ENCODE results near the gene SCO2. TPM values are rescaled to one million over a fixed set of nuclear protein-coding genes. Genes with fewer than 3 reads are reported as not detected.

The SCO2 gene, protein sequence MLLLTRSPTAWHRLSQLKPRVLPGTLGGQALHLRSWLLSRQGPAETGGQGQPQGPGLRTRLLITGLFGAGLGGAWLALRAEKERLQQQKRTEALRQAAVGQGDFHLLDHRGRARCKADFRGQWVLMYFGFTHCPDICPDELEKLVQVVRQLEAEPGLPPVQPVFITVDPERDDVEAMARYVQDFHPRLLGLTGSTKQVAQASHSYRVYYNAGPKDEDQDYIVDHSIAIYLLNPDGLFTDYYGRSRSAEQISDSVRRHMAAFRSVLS
- total RNA-seq (2014; rRNA removed; shearing (Covaris generic)) = 3.2 and 7.3 TPM in 2 replicates

GRCh38 chr22:50525104-50525857 is at the start of gene SCO2:
Gene SCO2 (minus strand): TSS chr22:50525598. CDS start chr22:50524411, 1,187 bp downstream.

GRCh38 chr22:50562523-50563412 is 37.4 kb upstream of the SCO2 start, which contains the start of gene SYCE3:
Gene SYCE3 (minus strand): TSS chr22:50562919. CDS start chr22:50556405, 6,514 bp downstream.

GRCh38 chr22:50545522-50546325 is 20.3 kb upstream of the SCO2 start, which contains the start of gene KLHDC7B:
Gene KLHDC7B (plus strand): TSS chr22:50545899. CDS start chr22:50546244, 345 bp downstream.

GRCh38 chr22:50529897-50530579 is 4.6 kb upstream of the SCO2 start, which contains the start of gene TYMP:
Gene TYMP (minus strand): TSS chr22:50530012. CDS start chr22:50529709, 303 bp downstream.

GRCh38 chr22:50507991-50508884 is 17.2 kb downstream of the SCO2 start, which contains the start of gene NCAPH2:
Gene NCAPH2 (plus strand): TSS chr22:50508224. CDS start chr22:50508338, 114 bp downstream.

DNA sequence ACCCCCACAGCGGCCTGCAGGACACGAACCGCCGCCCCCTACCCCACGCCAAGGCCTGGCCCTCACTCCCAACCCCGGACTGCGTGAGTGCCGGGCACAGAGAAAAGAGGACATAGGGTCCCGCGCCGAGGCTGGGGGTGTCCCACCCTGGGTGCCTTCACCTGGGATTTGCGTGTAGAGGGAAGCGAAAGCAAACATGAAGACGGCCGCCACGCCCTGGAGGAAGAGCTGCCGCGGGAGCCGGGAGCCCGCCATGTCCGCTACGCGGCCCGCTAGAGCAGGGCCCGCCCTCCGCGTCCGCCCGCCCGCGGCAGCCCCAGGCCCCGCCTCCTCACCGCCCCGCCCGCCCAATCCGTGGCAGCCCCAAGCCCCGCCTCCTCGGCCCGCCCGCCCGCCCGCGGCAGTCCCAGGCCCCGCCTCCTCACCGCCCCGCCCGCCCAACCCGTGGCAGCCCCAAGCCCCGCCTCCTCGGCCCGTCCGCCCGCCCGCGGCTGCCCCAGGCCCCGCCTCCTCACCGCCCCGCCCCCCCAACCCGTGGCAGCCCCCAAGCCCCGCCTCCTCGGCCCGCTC is 17.9 kb downstream of the SCO2 start, which contains the start of gene LMF2:
Gene LMF2, minus strand, starts transcription at position 282 of the 570 bp plus-strand sequence. Its CDS starts 27 bp downstream, at position 255.

GRCh38 chr22:50486561-50487289 is 38.7 kb downstream of the SCO2 start, which contains the start of gene MIOX:
Gene MIOX (plus strand): TSS chr22:50486859. CDS start chr22:50486898, 39 bp downstream.

GRCh38 chr22:50481440-50482106 is 43.8 kb downstream of the SCO2 start, which contains the start of gene ADM2:
Gene ADM2 (plus strand): TSS chr22:50481543. CDS start chr22:50481848, 305 bp downstream.

GRCh38 chr22:50474710-50475651 is 50.4 kb downstream of the SCO2 start, which contains the start of gene SBF1:
Gene SBF1 (minus strand): TSS chr22:50475035. CDS start chr22:50474840, 195 bp downstream.

Other genes with a start within 250 kb of the SCO2 start
- gene PLXNB2, start 218.0 kb downstream of the SCO2 start, total RNA-seq (2014; rRNA removed; shearing (Covaris generic)) = 43.0 and 45.2 TPM in 2 replicates
- gene DENND6B, start 198.6 kb downstream of the SCO2 start, total RNA-seq (2014; rRNA removed; shearing (Covaris generic)) = 0.72 and 0.98 TPM in 2 replicates
- gene PPP6R2, start 182.3 kb downstream of the SCO2 start, total RNA-seq (2014; rRNA removed; shearing (Covaris generic)) = 34.7 and 35.6 TPM in 2 replicates
- gene SBF1, start 50.6 kb downstream of the SCO2 start, total RNA-seq (2014; rRNA removed; shearing (Covaris generic)) = 51.5 and 55.0 TPM in 2 replicates
- 6.3 and 7.4 TPM in 2 replicates for gene ADM2, start 44.1 kb downstream of the SCO2 start, total RNA-seq (2014; rRNA removed; shearing (Covaris generic))
- 0.34 TPM in 1 of 2 replicates, not detected in the other for gene MIOX, start 38.7 kb downstream of the SCO2 start, total RNA-seq (2014; rRNA removed; shearing (Covaris generic))
- 21.6 and 26.6 TPM in 2 replicates for gene LMF2, start 17.9 kb downstream of the SCO2 start, total RNA-seq (2014; rRNA removed; shearing (Covaris generic))
- gene NCAPH2, start 17.4 kb downstream of the SCO2 start, total RNA-seq (2014; rRNA removed; shearing (Covaris generic)) = 64.5 and 68.5 TPM in 2 replicates
- gene TYMP, start 4.4 kb upstream of the SCO2 start, total RNA-seq (2014; rRNA removed; shearing (Covaris generic)) = 1.1 and 1.5 TPM in 2 replicates
- 0.34 TPM in 1 of 2 replicates, not detected in the other for gene KLHDC7B, start 20.3 kb upstream of the SCO2 start, total RNA-seq (2014; rRNA removed; shearing (Covaris generic))
- gene SYCE3, start 37.3 kb upstream of the SCO2 start, total RNA-seq (2014; rRNA removed; shearing (Covaris generic)) = not detected in 2 replicates
- gene CPT1B, start 52.8 kb upstream of the SCO2 start, total RNA-seq (2014; rRNA removed; shearing (Covaris generic)) = 8.2 and 18.8 TPM in 2 replicates
- 19.5 and 20.7 TPM in 2 replicates for gene CHKB, start 57.3 kb upstream of the SCO2 start, total RNA-seq (2014; rRNA removed; shearing (Covaris generic))
- gene MAPK8IP2, start 75.2 kb upstream of the SCO2 start, total RNA-seq (2014; rRNA removed; shearing (Covaris generic)) = 0.03 and 0.04 TPM in 2 replicates
- 7.7 and 8.0 TPM in 2 replicates for gene ARSA, start 102.6 kb upstream of the SCO2 start, total RNA-seq (2014; rRNA removed; shearing (Covaris generic))
- gene SHANK3, start 147.2 kb upstream of the SCO2 start, total RNA-seq (2014; rRNA removed; shearing (Covaris generic)) = 0.29 and 0.30 TPM in 2 replicates
- gene ACR, start 212.6 kb upstream of the SCO2 start, total RNA-seq (2014; rRNA removed; shearing (Covaris generic)) = 1.1 TPM in 1 of 2 replicates, not detected in the other

Measured in A375 (cell line).